Karpas-422 (cell line): Measurements from ENCODE around the gene SLC4A4. TPM values are rescaled to one million over a fixed set of nuclear protein-coding genes. Genes with fewer than 3 reads are reported as not detected.

Experiments
- DNase-seq: peaks from one replicate; pipeline ENCODE4 v3.0.0-alpha.2; 2015
- H2AFZ ChIP-seq: fragments of 200-600 bp; sonication (generic); 2 replicates; pipeline ENCODE4 v1.6.1; 2014; ENCODE audit warnings: antibody characterized with exemption, low read length, mixed read lengths
- H3K27ac ChIP-seq: fragments of 200-600 bp; sonication (generic); 2 replicates; pipeline ENCODE4 v1.5.1; 2014; ENCODE audit warnings: mild to moderate bottlenecking, low read length, moderate library complexity
- H3K27me3 ChIP-seq: fragments of 200-600 bp; sonication (generic); 2 replicates; pipeline ENCODE4 v1.6.1; 2014; ENCODE audit warnings: low read length, mixed read lengths
- H3K36me3 ChIP-seq: fragments of 200-600 bp; sonication (generic); 2 replicates; pipeline ENCODE4 v1.6.1; 2014; ENCODE audit warnings: low read length, mixed read lengths; ENCODE audit not compliant: insufficient read depth
- H3K4me1 ChIP-seq: fragments of 200-600 bp; sonication (generic); 2 replicates; pipeline ENCODE4 v1.6.1; 2014; ENCODE audit warnings: mild to moderate bottlenecking, low read length, mixed read lengths
- H3K4me2 ChIP-seq: fragments of 200-600 bp; sonication (generic); 2 replicates; pipeline ENCODE4 v1.6.1; 2014; ENCODE audit warnings: low read length, low read depth, mild to moderate bottlenecking; ENCODE audit not compliant: poor library complexity, severe bottlenecking
- H3K4me3 ChIP-seq: fragments of 200-600 bp; sonication (generic); 2 replicates; pipeline ENCODE4 v1.5.1; 2014; ENCODE audit warnings: mild to moderate bottlenecking, antibody characterized with exemption, low read length, mixed read lengths
- H3K79me2 ChIP-seq: fragments of 200-600 bp; sonication (generic); 2 replicates; pipeline ENCODE4 v1.6.1; 2014; ENCODE audit warnings: mild to moderate bottlenecking, low read length, mixed read lengths
- H3K9ac ChIP-seq: fragments of 200-600 bp; sonication (generic); 2 replicates; pipeline ENCODE4 v1.6.0; 2014; ENCODE audit warnings: low read length
- H3K9me2 ChIP-seq: fragments of 200-600 bp; sonication (generic), shearing (Covaris generic); replicated peaks from 2 replicates; pipeline ENCODE4 v1.6.0; 2014; ENCODE audit warnings: mild to moderate bottlenecking, low read length, moderate library complexity; ENCODE audit not compliant: insufficient read depth
- H3K9me3 ChIP-seq: fragments of 300-700, 200-600 bp; sonication (generic); 2 replicates; pipeline ENCODE4 v1.6.1; 2014; ENCODE audit warnings: low read length, mixed read lengths
- H4K20me1 ChIP-seq: fragments of 200-600 bp; sonication (generic); 2 replicates; pipeline ENCODE4 v1.6.1; 2014; ENCODE audit warnings: mild to moderate bottlenecking, antibody characterized with exemption, low read length, low read depth; ENCODE audit not compliant: insufficient read depth
- total RNA-seq: library from RNA; depleted of rRNA; stranded (reverse); fragments of >200 nt; shearing (Covaris generic); gene quantifications from 2 replicates; pipeline ENCODE4 v1.2.3, GENCODE V29; 2014; ENCODE audit warnings: low replicate concordance

The SLC4A4 gene
- total RNA-seq, 1 experiment from 2014 or later, result 0.22 TPM

GRCh38 chr4:71520308-71520707 is 181.5 kb downstream of the SLC4A4 start:
- Histone ChIP-seq H4K20me1 (no peaks in the 10 kb centered on the region), H3K27ac (no peak overlapping the region), H3K27me3 (no peaks in the 10 kb centered on the region), H3K9ac (no peak overlapping the region), H3K79me2 (no peaks in the 10 kb centered on the region), H2AFZ (no peak overlapping the region), H3K9me3 (no peaks in the 10 kb centered on the region), H3K4me2 (no peak overlapping the region), H3K4me1 (no peaks in the 10 kb centered on the region), H3K9me2 (no peaks in the 10 kb centered on the region), H3K4me3 (no peak overlapping the region), H3K36me3 (no peaks in the 10 kb centered on the region)
- no peak for DNase-seq

GRCh38 chr4:71520850-71521249 is 182.0 kb downstream of the SLC4A4 start:
- no peaks in the 10 kb centered on the region for H4K20me1 ChIP-seq
- H3K9ac ChIP-seq, result no peak overlapping the region
- DNase-seq, result no peak
- H3K9me2 ChIP-seq, result no peaks in the 10 kb centered on the region
- H3K9me3 ChIP-seq, result no peaks in the 10 kb centered on the region
- H3K4me2 ChIP-seq, result no peak overlapping the region
- no peaks in the 10 kb centered on the region for H3K79me2 ChIP-seq
- no peaks in the 10 kb centered on the region for H3K27me3 ChIP-seq
- H3K27ac ChIP-seq, result no peak overlapping the region
- H2AFZ ChIP-seq, result no peak overlapping the region
- no peaks in the 10 kb centered on the region for H3K4me1 ChIP-seq
- H3K4me3 ChIP-seq, result no peak overlapping the region
- no peaks in the 10 kb centered on the region for H3K36me3 ChIP-seq

GRCh38 chr4:71524756-71525155 is 185.9 kb downstream of the SLC4A4 start:
- Histone ChIP-seq H3K4me2 (no peak overlapping the region), H2AFZ (no peak overlapping the region), H3K27me3 (no peaks in the 10 kb centered on the region), H3K9me2 (no peaks in the 10 kb centered on the region), H3K27ac (no peak overlapping the region), H3K9me3 (no peaks in the 10 kb centered on the region), H3K36me3 (no peaks in the 10 kb centered on the region), H3K79me2 (no peaks in the 10 kb centered on the region), H3K9ac (no peak overlapping the region), H4K20me1 (no peaks in the 10 kb centered on the region), H3K4me1 (no peaks in the 10 kb centered on the region), H3K4me3 (no peak overlapping the region)
- DNase-seq, result no peak

GRCh38 chr4:71526637-71527406 is 188.0 kb downstream of the SLC4A4 start:
- Histone ChIP-seq H3K9me3 (no peaks in the 10 kb centered on the region), H3K27ac (no peak overlapping the region), H4K20me1 (no peaks in the 10 kb centered on the region), H3K9me2 (no peaks in the 10 kb centered on the region), H3K4me3 (no peak overlapping the region), H3K9ac (no peak overlapping the region), H3K36me3 (no peaks in the 10 kb centered on the region), H3K4me1 (no peaks in the 10 kb centered on the region), H3K27me3 (no peaks in the 10 kb centered on the region), H3K79me2 (no peaks in the 10 kb centered on the region), H2AFZ (no peak overlapping the region), H3K4me2 (no peak overlapping the region)
- DNase-seq, result peak; percentile 56

GRCh38 chr4:71532407-71532806 is 193.6 kb downstream of the SLC4A4 start:
- Histone ChIP-seq H2AFZ (no peak overlapping the region), H3K9ac (no peak overlapping the region), H3K79me2 (no peaks in the 10 kb centered on the region), H3K9me2 (no peaks in the 10 kb centered on the region), H3K27me3 (no peaks in the 10 kb centered on the region), H3K4me2 (no peak overlapping the region), H3K27ac (no peak overlapping the region), H3K4me1 (no peaks in the 10 kb centered on the region), H3K4me3 (no peak overlapping the region), H3K9me3 (no peaks in the 10 kb centered on the region), H4K20me1 (no peaks in the 10 kb centered on the region), H3K36me3 (no peaks in the 10 kb centered on the region)
- no peak for DNase-seq

- no peak overlapping the region for H2AFZ ChIP-seq
- no peaks in the 10 kb centered on the region for H3K9me2 ChIP-seq
- H3K9ac ChIP-seq, result no peak overlapping the region
- H3K79me2 ChIP-seq, result no peaks in the 10 kb centered on the region
- H3K36me3 ChIP-seq, result no peaks in the 10 kb centered on the region
- H3K4me3 ChIP-seq, result no peak overlapping the region
- H3K4me1 ChIP-seq, result no peaks in the 10 kb centered on the region
- H4K20me1 ChIP-seq, result no peaks in the 10 kb centered on the region
- no peaks in the 10 kb centered on the region for H3K9me3 ChIP-seq
- DNase-seq, result no peak
- H3K4me2 ChIP-seq, result no peak overlapping the region
- no peaks in the 10 kb centered on the region for H3K27me3 ChIP-seq
- H3K27ac ChIP-seq, result no peak overlapping the region
These were observed 194.3 kb downstream of the SLC4A4 start for GRCh38 chr4:71533121-71533520.

- Histone ChIP-seq H3K79me2 (no peaks in the 10 kb centered on the region), H3K9me2 (no peaks in the 10 kb centered on the region), H3K27ac (no peak overlapping the region), H3K9ac (no peak overlapping the region), H4K20me1 (no peaks in the 10 kb centered on the region), H3K4me3 (no peak overlapping the region), H3K4me1 (no peaks in the 10 kb centered on the region), H3K9me3 (no peaks in the 10 kb centered on the region), H2AFZ (no peak overlapping the region), H3K36me3 (no peaks in the 10 kb centered on the region), H3K27me3 (no peaks in the 10 kb centered on the region), H3K4me2 (no peak overlapping the region)
- DNase-seq, result no peak
These were observed 198.8 kb downstream of the SLC4A4 start for GRCh38 chr4:71537551-71538065.

- no peaks in the 10 kb centered on the region for H3K9me3 ChIP-seq
- no peaks in the 10 kb centered on the region for H3K27me3 ChIP-seq
- H3K9ac ChIP-seq, result no peak overlapping the region
- no peak overlapping the region for H3K4me3 ChIP-seq
- no peaks in the 10 kb centered on the region for H3K4me1 ChIP-seq
- no peaks in the 10 kb centered on the region for H3K36me3 ChIP-seq
- H3K9me2 ChIP-seq, result no peaks in the 10 kb centered on the region
- no peak overlapping the region for H3K4me2 ChIP-seq
- H3K27ac ChIP-seq, result no peak overlapping the region
- no peak overlapping the region for H2AFZ ChIP-seq
- H3K79me2 ChIP-seq, result no peaks in the 10 kb centered on the region
- no peak for DNase-seq
- no peaks in the 10 kb centered on the region for H4K20me1 ChIP-seq
These were observed 199.7 kb downstream of the SLC4A4 start for GRCh38 chr4:71538528-71538927.
